K562 (cell line): ENCODE results near the gene SLC39A9. TPM values are rescaled to one million over a fixed set of nuclear protein-coding genes. Genes with fewer than 3 reads are reported as not detected.

Experiments
- ATAC-seq: fragments of 200-7000 bp; cut with Tn5 transposase; 3 replicates; pipeline ENCODE4 v1.9.1; 2020; ENCODE audit warnings: moderate library complexity
- BruUV-seq: library from RNA; stranded (reverse); fragments of 400-500 nt; replicated peaks from 2 replicates; lab custom pipeline; 2021; lab: Mats Ljungman, UMichigan
- CTCF ChIA-PET: fragments of 300-600 bp; formaldehyde crosslinking; extraction: SDS; loops from one replicate; lab custom pipeline; 2021; ENCODE audit warnings: low intra/inter-chr PET ratio; lab: Yijun Ruan, JAX
- POLR2A ChIA-PET: fragments of 300-600, 350-650 bp; sonication (Branson Sonifier 250); formaldehyde crosslinking; extraction: SDS; loops from one replicate; lab custom pipeline; 2021; ENCODE audit warnings: antibody characterized with exemption, inconsistent platforms; lab: Yijun Ruan, JAX
- DNase-seq, 4 experiments: peaks; one replicate each; pipeline versions ENCODE4 v3.0.0 to v3.0.0-alpha.2; 2011 to 2018; ENCODE audit warnings: low spot score in 3 of 4, mixed read lengths in 3 of 4; ENCODE audit errors: extremely low read depth in 1 of 4
- FAIRE-seq: peaks from 2 replicates; lab custom pipeline; 2011; peaks lifted over from hg19 to GRCh38; lab: Jason Lieb, UNC
- H2AFZ ChIP-seq: 2 replicates; pipeline ENCODE4 v1.6.0; 2011; ENCODE audit warnings: low read depth, low read length, control low read depth, inconsistent platforms
- H3K27ac ChIP-seq: fragments of 200-600 bp; 3 replicates; pipeline ENCODE4 v1.8.0; 2011; ENCODE audit warnings: low read depth, mild to moderate bottlenecking, control low read depth, inconsistent platforms, low read length, moderate library complexity, mixed read lengths; ENCODE audit errors: extremely low read depth
- H3K27me3 ChIP-seq, 2 experiments: fragments of 300-600 bp in 1 of 2; 2 replicates in 1 of 2; 3 replicates in 1 of 2; pipeline versions ENCODE4 v1.6.0 to v1.8.0; 2011; ENCODE audit warnings: inconsistent platforms in 2 of 2, low read length in 2 of 2, mild to moderate bottlenecking in 1 of 2, mixed read lengths in 1 of 2, moderate library complexity in 1 of 2; ENCODE audit not compliant: control insufficient read depth in 2 of 2, insufficient read depth in 2 of 2
- H3K36me3 ChIP-seq: fragments of 300-600 bp; 3 replicates; pipeline ENCODE4 v1.8.0; 2011; ENCODE audit warnings: mild to moderate bottlenecking, low read length, inconsistent platforms; ENCODE audit not compliant: control insufficient read depth, insufficient read depth
- H3K4me1 ChIP-seq, 2 experiments: fragments of 200-600 bp in 1 of 2; replicated peaks in 1 of 2; 2 replicates in 1 of 2; 3 replicates in 1 of 2; pipeline versions ENCODE4 v1.5.1 to v1.8.0; 2011; ENCODE audit warnings: inconsistent platforms in 2 of 2, low read length in 2 of 2, mild to moderate bottlenecking in 1 of 2, mixed read lengths in 1 of 2, moderate library complexity in 1 of 2; ENCODE audit not compliant: control insufficient read depth in 2 of 2, insufficient read depth in 2 of 2
- H3K4me2 ChIP-seq: 2 replicates; pipeline ENCODE4 v1.6.1; 2011; ENCODE audit warnings: low read length, control low read depth, inconsistent platforms, mixed read lengths; ENCODE audit not compliant: insufficient read depth
- H3K4me3 ChIP-seq: fragments of 200-600 bp; sonication (generic), shearing (Covaris generic); 2 replicates; pipeline ENCODE4 v1.5.1; 2016; ENCODE audit warnings: control low read depth, inconsistent platforms
- H3K79me2 ChIP-seq: fragments of 200-600 bp; 3 replicates; pipeline ENCODE4 v1.8.0; 2011; ENCODE audit warnings: low read length, inconsistent platforms; ENCODE audit not compliant: control insufficient read depth, insufficient read depth
- H3K9ac ChIP-seq, 2 experiments: 2 replicates each; pipeline versions ENCODE4 v1.6.0 to v1.6.1; 2011; ENCODE audit warnings: low read depth in 2 of 2, low read length in 2 of 2, control low read depth in 1 of 2, inconsistent platforms in 1 of 2, mild to moderate bottlenecking in 1 of 2, mixed read lengths in 1 of 2; ENCODE audit not compliant: insufficient read depth in 1 of 2
- H3K9me1 ChIP-seq: one replicate; pipeline ENCODE4 v1.6.0; 2011; ENCODE audit warnings: inconsistent platforms, mild to moderate bottlenecking, low read length, moderate library complexity; ENCODE audit not compliant: control insufficient read depth, insufficient read depth
- H3K9me3 ChIP-seq: replicated peaks from 2 replicates; pipeline ENCODE4 v1.5.1; 2011; ENCODE audit warnings: low read depth, low read length, inconsistent platforms; ENCODE audit not compliant: control insufficient read depth, insufficient read depth
- H4K20me1 ChIP-seq: replicated peaks from 2 replicates; pipeline ENCODE4 v1.6.1; 2011; ENCODE audit warnings: low read length, inconsistent platforms, mixed read lengths; ENCODE audit not compliant: control insufficient read depth, insufficient read depth
- DPF2 ChIP-seq: fragments of 450-650 bp; IDR thresholded peaks from 2 replicates; pipeline ENCODE4 v1.6.1; 2016
- HMBOX1 ChIP-seq: sonication (generic); IDR thresholded peaks from 2 replicates; pipeline ENCODE4 v1.6.1; 2016
- HNRNPL ChIP-seq: fragments of 200-400 bp; formaldehyde crosslinking; IDR thresholded peaks from 2 replicates; pipeline ENCODE4 v1.6.1; 2017; ENCODE audit warnings: low read depth, mild to moderate bottlenecking, low read length
- MAFK ChIP-seq: IDR thresholded peaks from 2 replicates; pipeline ENCODE4 v1.6.1; 2011; ENCODE audit warnings: low read length, improper control_type of control experiment
- PHB ChIP-seq: fragments of 250-450 bp; sonication (Bioruptor Pico); IDR thresholded peaks from 2 replicates; pipeline ENCODE4 v1.5.0; 2021
- ZNF146 ChIP-seq: IDR thresholded peaks from one replicate; pipeline ENCODE4 v1.6.1; 2018; ENCODE audit warnings: missing compliant biosample characterization; ENCODE audit not compliant: unreplicated experiment
- ZNF717 ChIP-seq: fragments of 250-450 bp; sonication (Bioruptor Pico); IDR thresholded peaks from 2 replicates; pipeline ENCODE4 v1.5.0; 2021
- WGBS: fragments of 100-300 bp; shearing (Covaris generic); methylation state at CpG from one replicate; pipeline ENCODE4 v1.1.6; 2016; ENCODE audit warnings: low coverage, mixed read lengths; ENCODE audit not compliant: insufficient coverage; ENCODE audit errors: missing lambda C conversion rate; 5-methylcytosine and 5-hydroxymethylcytosine counted together
- in situ Hi-C: fragments of 300-500 bp; cut with MboI; formaldehyde crosslinking; loops from 4 replicates; pipeline ENCODE4 v1.15.0; 2018; ENCODE audit warnings: inconsistent platforms, mixed read lengths
- intact Hi-C: fragments of 100-400 bp; cut with micrococcal nuclease; formaldehyde crosslinking; loops from 2 replicates; pipeline ENCODE4 v1.14.2; 2022
- polyA plus RNA-seq, 8 experiments: library from polyadenylated mRNA; depleted of rRNA in 4 of 8; stranded (reverse) in 5 of 8; unstranded in 3 of 8; fragments of >200 nt; fragmentation: Nextera tagmentation in 2 of 8; fragmentation: Illumina TruSeq in 1 of 8; extraction: Ambion mirVana in 2 of 8; extraction: Trizol in 1 of 8; gene quantifications; 2 replicates each; pipeline versions ENCODE4 v1.2.1 to v1.2.3, GENCODE V29; 2011 to 2014; ENCODE audit warnings: inconsistent platforms in 1 of 8, missing spikeins in 1 of 8
- total RNA-seq, 7 experiments: library from RNA; depleted of rRNA in 6 of 7; stranded (reverse); fragments of >200 nt in 6 of 7; fragmentation: Illumina TruSeq in 2 of 7; extraction: Trizol in 2 of 7; gene quantifications; 2 replicates each; pipeline versions ENCODE4 v1.2.1 to v1.2.3, GENCODE V29; 2011 to 2021; ENCODE audit warnings: low replicate concordance in 1 of 7

The SLC39A9 gene
- total and polyA plus RNA-seq, 9 of the 15 experiments (the other 6 are each of a cell fraction or from before 2014, with no cell fraction given) = 18.4 to 66.0 (median 32.5) TPM

- H3K9ac ChIP-seq = no peak overlapping the region
- no TSS peak for BruUV-seq
- no peaks in the 10 kb centered on the region for H3K36me3 ChIP-seq
- CTCF ChIA-PET = no interaction called here
- H3K4me2 ChIP-seq = no peak overlapping the region
- no peaks in the 10 kb centered on the region for H4K20me1 ChIP-seq
- no peak for DNase-seq
- no peaks in the 10 kb centered on the region for H3K9me1 ChIP-seq
- peaks cover 0 to 14% of the 10 kb centered on the region in 2 experiments; a peak in 3 of 5 replicates for H3K27me3 ChIP-seq
- no peak overlapping the region for H2AFZ ChIP-seq
- TF ChIP-seq ZNF146 (CRISPR knock-in tag) (no peak), PHB (CRISPR knock-in tag) (no peak), DPF2 (no peak), MAFK (no peak), ZNF717 (CRISPR knock-in tag) (no peak), HNRNPL (no peak), HMBOX1 (no peak)
- in situ Hi-C loops = no loop called here
- FAIRE-seq = no peak
- intact Hi-C loops = no loop called here
- H3K4me3 ChIP-seq = no peak overlapping the region
- no peak for ATAC-seq
- POLR2A ChIA-PET = interaction anchor here (0.7 kb wide), 1 partner anchor 237 kb away, joined by 3 read pairs; no protein-coding TSS in a partner anchor
- no peaks in the 10 kb centered on the region for H3K9me3 ChIP-seq
- H3K4me1 ChIP-seq = peaks cover 1 to 10% of the 10 kb centered on the region in 2 experiments; a peak in 4 of 5 replicates
- WGBS = 0% methylated on average over 1 of the region's 4 CpGs
- no peak overlapping the region for H3K27ac ChIP-seq
- no peaks in the 10 kb centered on the region for H3K79me2 ChIP-seq
Observed at GRCh38 chr14:69487226-69487625, 88.7 kb downstream of the SLC39A9 start.
